Uterus (tissue), 2 donors: ENCODE data around the gene AMY1A.
"Not testable (repeated sequence)": the region's sequence is repeated elsewhere in the genome, so short reads cannot be mapped to it uniquely, and the experiment has no call there.

Source experiments
- CTCF ChIP-seq, 4 experiments: fragments of 200-600 bp in 2 of 4; fragments of 450-650 bp in 2 of 4; sonication (generic) in 2 of 4; IDR thresholded peaks; one replicate each; pipeline ENCODE4 v1.5.1; 2016 to 2019; ENCODE audit warnings: antibody characterized with exemption in 4 of 4, mild to moderate bottlenecking in 2 of 4, moderate library complexity in 1 of 4
- POLR2A ChIP-seq, 2 donors: fragments of 450-650 bp; IDR thresholded peaks; one replicate each; pipeline ENCODE4 v1.6.1; 2016; ENCODE audit warnings: antibody characterized with exemption in 2 of 2, mild to moderate bottlenecking in 1 of 2, moderate library complexity in 1 of 2

GRCh38 chr1:103696110-103696509, 40.5 kb downstream of the AMY1A start, which contains the start of gene AMY1B:
- not testable (repeated sequence) for TF ChIP-seq POLR2A, CTCF (IDR thresholded peaks at IDR 0.05)
